PFSK-1 (cell line): ENCODE data around the gene BRINP3.

Source experiments
- POLR2AphosphoS5 ChIP-seq: IDR thresholded peaks from 2 replicates; pipeline ENCODE4 v1.6.1; 2012; ENCODE audit warnings: low read depth, mild to moderate bottlenecking, control low read depth, low read length, moderate library complexity
- SIN3A ChIP-seq: IDR thresholded peaks from 2 replicates; pipeline ENCODE4 v1.6.1; 2012; ENCODE audit warnings: mild to moderate bottlenecking, low read length, moderate library complexity, borderline replicate concordance; ENCODE audit not compliant: insufficient read depth

DNA sequence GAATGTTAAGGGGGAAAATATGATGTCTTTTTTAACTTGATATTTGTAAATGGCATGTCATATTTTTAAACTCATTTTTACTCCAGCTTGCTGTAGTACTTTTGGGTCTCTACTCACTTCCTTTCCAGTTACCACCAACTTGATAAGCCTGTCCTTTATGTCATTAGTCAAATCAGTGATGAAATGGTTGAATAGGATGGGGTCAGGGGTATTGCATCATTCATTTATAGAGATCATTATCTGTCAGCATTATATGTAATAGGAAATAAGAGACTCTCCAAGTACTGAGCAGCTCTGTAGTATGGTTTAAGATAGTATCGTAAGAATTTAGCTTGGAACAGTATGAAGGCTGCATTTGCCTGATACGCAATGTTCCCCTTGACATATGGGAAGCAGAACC lies 227.3 kb downstream of the BRINP3 start:
- TF ChIP-seq POLR2AphosphoS5 = no peak
- no peak for TF ChIP-seq SIN3A
